H1 (cell line): ENCODE results near the gene POGLUT2. TPM values are rescaled to one million over a fixed set of nuclear protein-coding genes. Genes with fewer than 3 reads are reported as not detected.

Experiments
- CTCF ChIA-PET: fragments of 300-600 bp; sonication (Branson Sonifier 250); formaldehyde crosslinking; loops from one replicate; lab custom pipeline; 2021; ENCODE audit not compliant: partially characterized antibody; lab: Charles Lee
- POLR2A ChIA-PET: fragments of 300-600 bp; sonication (Branson Sonifier 250); formaldehyde crosslinking; loops from one replicate; lab custom pipeline; 2021; ENCODE audit warnings: inconsistent platforms; ENCODE audit not compliant: partially characterized antibody; lab: Charles Lee
- DNase-seq, 2 experiments: peaks; one replicate each; pipeline versions ENCODE4 v3.0.0 to v3.0.0-alpha.2; 2010 to 2022; ENCODE audit warnings: low spot score in 2 of 2, low read depth in 1 of 2, mixed read lengths in 1 of 2
- FAIRE-seq: peaks from 2 replicates; lab custom pipeline; 2011; peaks lifted over from hg19 to GRCh38; lab: Jason Lieb, UNC
- H2AFZ ChIP-seq: 2 replicates; pipeline ENCODE4 v1.8.1; 2012; ENCODE audit warnings: low read length, inconsistent platforms
- H2AK5ac ChIP-seq: 2 replicates; pipeline ENCODE4 v1.6.1; 2013; ENCODE audit warnings: low read depth, low read length
- H2BK120ac ChIP-seq: replicated peaks from 2 replicates; pipeline ENCODE3; 2013; ENCODE audit warnings: low read depth, low read length, inconsistent platforms
- H2BK12ac ChIP-seq: 2 replicates; pipeline ENCODE4 v1.6.1; 2013; ENCODE audit warnings: low read depth, low read length
- H2BK15ac ChIP-seq: 2 replicates; pipeline ENCODE4 v1.6.1; 2013; ENCODE audit warnings: low read length
- H2BK20ac ChIP-seq: 2 replicates; pipeline ENCODE4 v1.6.1; 2013; ENCODE audit warnings: low read length
- H2BK5ac ChIP-seq: 2 replicates; pipeline ENCODE4 v1.6.1; 2013; ENCODE audit warnings: low read depth, low read length
- H3K14ac ChIP-seq: 2 replicates; pipeline ENCODE4 v1.6.1; 2013; ENCODE audit warnings: inconsistent platforms; ENCODE audit not compliant: insufficient read length
- H3K18ac ChIP-seq: 2 replicates; pipeline ENCODE4 v1.6.1; 2013; ENCODE audit warnings: low read length; ENCODE audit errors: extremely low read depth
- H3K23ac ChIP-seq: 2 replicates; pipeline ENCODE4 v1.6.1; 2013; ENCODE audit warnings: inconsistent platforms; ENCODE audit not compliant: insufficient read length
- H3K23me2 ChIP-seq: 2 replicates; pipeline ENCODE4 v1.6.1; 2013; ENCODE audit warnings: low read depth, low read length
- H3K27ac ChIP-seq: 2 replicates; pipeline ENCODE4 v1.6.1; 2011; ENCODE audit warnings: low read depth, low read length, inconsistent platforms
- H3K27me3 ChIP-seq, 4 experiments: replicated peaks in 1 of 4; 1 replicate in 1 of 4; 2 replicates in 3 of 4; pipeline versions ENCODE4 v1.6.1 to v1.8.1; 2011 to 2013; ENCODE audit warnings: low read length in 3 of 4, mild to moderate bottlenecking in 3 of 4, inconsistent platforms in 2 of 4, mixed read lengths in 2 of 4, moderate library complexity in 1 of 4; ENCODE audit not compliant: control insufficient read depth in 3 of 4, insufficient read depth in 3 of 4; ENCODE audit errors: extremely low read depth in 1 of 4
- H3K36me3 ChIP-seq, 4 experiments: 2 replicates each; pipeline versions ENCODE4 v1.6.1 to v1.8.1; 2011 to 2013; ENCODE audit warnings: mild to moderate bottlenecking in 4 of 4, low read length in 3 of 4, moderate library complexity in 2 of 4, control low read depth in 1 of 4, inconsistent platforms in 1 of 4; ENCODE audit not compliant: insufficient read depth in 4 of 4, control insufficient read depth in 2 of 4
- H3K4ac ChIP-seq: replicated peaks from 2 replicates; pipeline ENCODE3; 2013; ENCODE audit warnings: low read length, low read depth, mixed read lengths, inconsistent platforms; ENCODE audit not compliant: insufficient read length
- H3K4me1 ChIP-seq, 4 experiments: replicated peaks in 1 of 4; 1 replicate in 1 of 4; 2 replicates in 3 of 4; pipeline versions ENCODE4 v1.6.1 to v1.8.1; 2011 to 2013; ENCODE audit warnings: low read length in 3 of 4, inconsistent platforms in 2 of 4, mixed read lengths in 1 of 4; ENCODE audit not compliant: insufficient read depth in 4 of 4, control insufficient read depth in 3 of 4
- H3K4me2 ChIP-seq, 2 experiments: 2 replicates each; pipeline versions ENCODE4 v1.6.1 to v1.8.1; 2011 to 2013; ENCODE audit warnings: low read depth in 2 of 2, low read length in 2 of 2, control low read depth in 1 of 2, inconsistent platforms in 1 of 2, mild to moderate bottlenecking in 1 of 2; ENCODE audit not compliant: insufficient read depth in 1 of 2
- H3K4me3 ChIP-seq, 4 experiments: fragments of 200-600, 300-600 bp in 1 of 4; sonication (generic), shearing (Covaris generic), sonication (Bioruptor Twin) in 1 of 4; 2 replicates each; pipeline versions ENCODE4 v1.5.1 to v1.8.1; 2011 to 2016; ENCODE audit warnings: low read length in 4 of 4, low read depth in 3 of 4, control low read depth in 2 of 4, inconsistent platforms in 2 of 4, mild to moderate bottlenecking in 2 of 4, mixed read lengths in 1 of 4, moderate library complexity in 1 of 4; ENCODE audit not compliant: insufficient read depth in 2 of 4; ENCODE audit errors: extremely low read depth in 1 of 4
- H3K56ac ChIP-seq: replicated peaks from 2 replicates; pipeline ENCODE3; 2013; ENCODE audit warnings: low read depth, mild to moderate bottlenecking, mixed read lengths, low read length, inconsistent platforms; ENCODE audit not compliant: insufficient read length
- H3K79me1 ChIP-seq: 2 replicates; pipeline ENCODE4 v1.6.1; 2013; ENCODE audit warnings: low read depth, low read length, control low read depth
- H3K79me2 ChIP-seq, 2 experiments: 2 replicates each; pipeline versions ENCODE4 v1.6.1 to v1.8.1; 2012 to 2013; ENCODE audit warnings: low read length in 2 of 2, mild to moderate bottlenecking in 2 of 2, inconsistent platforms in 1 of 2; ENCODE audit not compliant: insufficient read depth in 2 of 2, control insufficient read depth in 1 of 2
- H3K9ac ChIP-seq, 4 experiments: replicated peaks in 1 of 4; 1 replicate in 1 of 4; 2 replicates in 3 of 4; pipeline versions ENCODE4 v1.6.1 to v1.8.1; 2011 to 2013; ENCODE audit warnings: low read depth in 3 of 4, low read length in 3 of 4, control low read depth in 2 of 4, mild to moderate bottlenecking in 2 of 4, moderate library complexity in 2 of 4, inconsistent platforms in 1 of 4; ENCODE audit errors: extremely low read depth in 1 of 4
- H3K9me3 ChIP-seq, 2 experiments: 2 replicates each; pipeline versions ENCODE4 v1.6.1 to v1.8.1; 2012 to 2013; ENCODE audit warnings: mild to moderate bottlenecking in 2 of 2, moderate library complexity in 2 of 2, control low read depth in 1 of 2, inconsistent platforms in 1 of 2, low read depth in 1 of 2, low read length in 1 of 2, mixed read lengths in 1 of 2; ENCODE audit not compliant: insufficient read depth in 2 of 2
- H4K20me1 ChIP-seq, 2 experiments: replicated peaks in 1 of 2; 2 replicates each; pipeline versions ENCODE3 to v1.8.1; 2011 to 2013; ENCODE audit warnings: inconsistent platforms in 2 of 2, low read length in 2 of 2, mild to moderate bottlenecking in 1 of 2; ENCODE audit not compliant: insufficient read depth in 2 of 2, control insufficient read depth in 1 of 2
- H4K5ac ChIP-seq: 2 replicates; pipeline ENCODE4 v1.6.1; 2013; ENCODE audit warnings: low read length, low read depth, mixed read lengths, inconsistent platforms; ENCODE audit not compliant: insufficient read length
- H4K8ac ChIP-seq: 2 replicates; pipeline ENCODE4 v1.8.0; 2013; ENCODE audit warnings: mild to moderate bottlenecking, moderate library complexity, low read length, inconsistent platforms; ENCODE audit not compliant: insufficient read depth; ENCODE audit errors: extremely low read depth
- H4K91ac ChIP-seq: replicated peaks from 2 replicates; pipeline ENCODE3; 2013; ENCODE audit warnings: low read length, mixed read lengths, inconsistent platforms; ENCODE audit not compliant: insufficient read length
- BRCA1 ChIP-seq: IDR thresholded peaks from 2 replicates; pipeline ENCODE4 v1.6.1; 2012; ENCODE audit warnings: low read depth, low read length, improper control_type of control experiment
- CREB1 ChIP-seq: IDR thresholded peaks from 2 replicates; pipeline ENCODE4 v1.6.1; 2012; ENCODE audit warnings: inconsistent platforms
- CTBP2 ChIP-seq: IDR thresholded peaks from 2 replicates; pipeline ENCODE4 v1.7.0; 2011; ENCODE audit warnings: borderline replicate concordance, mild to moderate bottlenecking, moderate library complexity, mixed read lengths, low read length; ENCODE audit not compliant: insufficient read depth, insufficient read length
- MAFK ChIP-seq: IDR thresholded peaks from 2 replicates; pipeline ENCODE4 v1.6.1; 2012; ENCODE audit warnings: low read depth, mild to moderate bottlenecking, improper control_type of control experiment, low read length
- RNF2 ChIP-seq: fragments of 200-900, 300-1000 bp; sonication (generic); IDR thresholded peaks from 2 replicates; pipeline ENCODE4 v1.7.1; 2016; ENCODE audit warnings: borderline replicate concordance, low read depth, mild to moderate bottlenecking, antibody characterized with exemption, low read length; ENCODE audit not compliant: poor library complexity, severe bottlenecking; ENCODE audit errors: missing control alignments
- SAP30 ChIP-seq: fragments of 300-600 bp; sonication (generic); IDR thresholded peaks from 2 replicates; pipeline ENCODE4 v1.7.1; 2012; ENCODE audit warnings: low read length, moderate library complexity, mild to moderate bottlenecking, inconsistent platforms; ENCODE audit not compliant: insufficient read depth, insufficient replicate concordance
- TAF7 ChIP-seq: optimal IDR thresholded peaks from 2 replicates; pipeline ENCODE3; 2011; ENCODE audit warnings: low read depth, mild to moderate bottlenecking, inconsistent platforms, low read length, moderate library complexity, borderline replicate concordance
- WGBS, 2 experiments: shearing (Covaris generic) in 1 of 2; methylation state at CpG; one replicate each; pipeline versions ENCODE4 v1.1.6 to v1.1.7; 2013 to 2015; ENCODE audit warnings: low lambda C conversion rate in 2 of 2, mixed read lengths in 2 of 2, inconsistent platforms in 1 of 2, low coverage in 1 of 2, missing lambda C conversion rate in 1 of 2; ENCODE audit not compliant: insufficient replicate concordance in 2 of 2, insufficient coverage in 1 of 2, insufficient read length in 1 of 2; ENCODE audit errors: extremely low coverage in 1 of 2, missing lambda C conversion rate in 1 of 2; 5-methylcytosine and 5-hydroxymethylcytosine counted together
- polyA plus RNA-seq, 7 experiments: library from polyadenylated mRNA; depleted of rRNA in 3 of 7; stranded (reverse) in 5 of 7; unstranded in 2 of 7; fragments of >200 nt in 5 of 7; fragments of 200-250 nt in 2 of 7; gene quantifications; 1 replicate in 5 of 7; 2 replicates in 1 of 7; 4 replicates in 1 of 7; pipeline versions ENCODE4 v1.2.1 to v1.2.3, GENCODE V29; 2011 to 2013; ENCODE audit warnings: missing spikeins in 2 of 7, mixed read lengths in 2 of 7
- total RNA-seq: library from RNA; stranded (reverse); fragmentation: NEBNext Ultra II Directional; extraction: Animal tissue kit (Norgen Biotek cat#: 25700); gene quantifications from 2 replicates; pipeline ENCODE4 v1.2.1, GENCODE V29; 2021
- TF ChIP-seq, protein P1 (sequence below): IDR thresholded peaks from 2 replicates; pipeline ENCODE4 v1.6.1; 2011; ENCODE audit warnings: low read depth, mild to moderate bottlenecking, low read length; ENCODE audit not compliant: insufficient read depth
- TF ChIP-seq, protein P2 (sequence below): IDR thresholded peaks from 2 replicates; pipeline ENCODE4 v1.6.1; 2012; ENCODE audit warnings: low read length, inconsistent platforms

Gene POGLUT2
- total and polyA plus RNA-seq, 2 of the 8 experiments (the other 6 are each of a cell fraction or from before 2014, with no cell fraction given): 9.9 to 22.3 TPM

DNA sequence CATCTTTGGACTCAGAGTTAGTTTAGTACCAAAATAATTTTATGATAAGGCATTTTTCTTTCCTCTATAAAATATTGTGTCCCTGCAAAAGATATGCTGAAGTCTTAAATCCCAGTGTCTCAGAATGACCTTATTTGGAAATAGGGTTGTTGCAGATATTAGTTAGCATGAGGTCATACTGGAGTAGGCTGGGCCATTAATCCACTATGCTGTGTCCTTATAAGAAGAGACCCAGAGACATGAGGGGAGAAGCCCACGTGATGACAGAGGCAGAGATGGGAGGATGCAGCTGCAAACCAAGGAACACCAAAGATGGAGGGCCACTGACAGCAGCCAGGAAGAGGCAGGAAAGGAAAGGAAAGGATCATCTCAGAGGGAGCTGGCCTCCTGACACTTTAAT, 6.4 kb downstream of the POGLUT2 start:
- 69% methylated on average over 1 of the region's 1 CpG; no CpG with 5 or more reads in 1 of the 2 experiments for WGBS, 2 experiments
- H4K91ac ChIP-seq: no peak overlapping the region
- DNase-seq (no peak), FAIRE-seq (no peak)
- H4K5ac ChIP-seq: no peak overlapping the region
- H3K23ac ChIP-seq: no peak overlapping the region
- peaks cover 0 to 2% of the 10 kb centered on the region in 2 experiments for H4K20me1 ChIP-seq
- H3K18ac ChIP-seq: no peak overlapping the region
- H3K9me3 ChIP-seq: no peaks in the 10 kb centered on the region
- TF ChIP-seq, protein P1, sequence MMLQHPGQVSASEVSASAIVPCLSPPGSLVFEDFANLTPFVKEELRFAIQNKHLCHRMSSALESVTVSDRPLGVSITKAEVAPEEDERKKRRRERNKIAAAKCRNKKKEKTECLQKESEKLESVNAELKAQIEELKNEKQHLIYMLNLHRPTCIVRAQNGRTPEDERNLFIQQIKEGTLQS: no peak
- no peak for TF ChIP-seq TAF7
- TF ChIP-seq CREB1: no peak
- TF ChIP-seq MAFK: no peak
- no peak for TF ChIP-seq CTBP2
- no peak for TF ChIP-seq SAP30
- TF ChIP-seq, protein P2, sequence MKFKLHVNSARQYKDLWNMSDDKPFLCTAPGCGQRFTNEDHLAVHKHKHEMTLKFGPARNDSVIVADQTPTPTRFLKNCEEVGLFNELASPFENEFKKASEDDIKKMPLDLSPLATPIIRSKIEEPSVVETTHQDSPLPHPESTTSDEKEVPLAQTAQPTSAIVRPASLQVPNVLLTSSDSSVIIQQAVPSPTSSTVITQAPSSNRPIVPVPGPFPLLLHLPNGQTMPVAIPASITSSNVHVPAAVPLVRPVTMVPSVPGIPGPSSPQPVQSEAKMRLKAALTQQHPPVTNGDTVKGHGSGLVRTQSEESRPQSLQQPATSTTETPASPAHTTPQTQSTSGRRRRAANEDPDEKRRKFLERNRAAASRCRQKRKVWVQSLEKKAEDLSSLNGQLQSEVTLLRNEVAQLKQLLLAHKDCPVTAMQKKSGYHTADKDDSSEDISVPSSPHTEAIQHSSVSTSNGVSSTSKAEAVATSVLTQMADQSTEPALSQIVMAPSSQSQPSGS: no peak
- TF ChIP-seq BRCA1: no peak
- TF ChIP-seq RNF2: no peak
- H2AK5ac ChIP-seq: no peak overlapping the region
- no peak overlapping the region for H2BK15ac ChIP-seq
- H3K14ac ChIP-seq: no peak overlapping the region
- no peak overlapping the region for H4K8ac ChIP-seq
- H3K4me2 ChIP-seq: no peak overlapping the region
- no peak overlapping the region for H2BK20ac ChIP-seq
- no peak overlapping the region for H3K27ac ChIP-seq
- H3K27me3 ChIP-seq: no peaks in the 10 kb centered on the region; a peak in 1 of 7 replicates
- H2AFZ ChIP-seq: no peak overlapping the region
- no peak overlapping the region for H3K9ac ChIP-seq
- H3K4me3 ChIP-seq: no peak overlapping the region
- no peaks in the 10 kb centered on the region for H3K79me1 ChIP-seq
- H2BK12ac ChIP-seq: no peak overlapping the region
- H3K56ac ChIP-seq: no peak overlapping the region
- ChIA-PET POLR2A (no interaction called here), CTCF (interaction anchor here (0.6 to 0.9 kb wide), 3 partner anchors 196 to 221 kb away, joined by 3 read pairs; partner anchors contain the start of gene TPP2)
- no peak overlapping the region for H2BK5ac ChIP-seq
- H3K23me2 ChIP-seq: no peaks in the 10 kb centered on the region
- no peak overlapping the region for H3K4ac ChIP-seq
- no peak overlapping the region for H2BK120ac ChIP-seq
- peaks cover 0 to 11% (median 6%) of the 10 kb centered on the region in 4 experiments; a peak in 3 of 7 replicates for H3K4me1 ChIP-seq
- H3K36me3 ChIP-seq: peaks cover 0 to 23% (median 6%) of the 10 kb centered on the region in 4 experiments; a peak in 3 of 8 replicates
- no peaks in the 10 kb centered on the region for H3K79me2 ChIP-seq
